ENCODE results near the gene PTPRG. TPM values are rescaled to one million over a fixed set of nuclear protein-coding genes. Genes with fewer than 3 reads are reported as not detected.

PTPRG gene
- total and polyA plus RNA-seq, 2 donors (not counting 3 experiments of a cell fraction or from before 2014, with no cell fraction given): 8.9 to 39.1 TPM

DNA sequence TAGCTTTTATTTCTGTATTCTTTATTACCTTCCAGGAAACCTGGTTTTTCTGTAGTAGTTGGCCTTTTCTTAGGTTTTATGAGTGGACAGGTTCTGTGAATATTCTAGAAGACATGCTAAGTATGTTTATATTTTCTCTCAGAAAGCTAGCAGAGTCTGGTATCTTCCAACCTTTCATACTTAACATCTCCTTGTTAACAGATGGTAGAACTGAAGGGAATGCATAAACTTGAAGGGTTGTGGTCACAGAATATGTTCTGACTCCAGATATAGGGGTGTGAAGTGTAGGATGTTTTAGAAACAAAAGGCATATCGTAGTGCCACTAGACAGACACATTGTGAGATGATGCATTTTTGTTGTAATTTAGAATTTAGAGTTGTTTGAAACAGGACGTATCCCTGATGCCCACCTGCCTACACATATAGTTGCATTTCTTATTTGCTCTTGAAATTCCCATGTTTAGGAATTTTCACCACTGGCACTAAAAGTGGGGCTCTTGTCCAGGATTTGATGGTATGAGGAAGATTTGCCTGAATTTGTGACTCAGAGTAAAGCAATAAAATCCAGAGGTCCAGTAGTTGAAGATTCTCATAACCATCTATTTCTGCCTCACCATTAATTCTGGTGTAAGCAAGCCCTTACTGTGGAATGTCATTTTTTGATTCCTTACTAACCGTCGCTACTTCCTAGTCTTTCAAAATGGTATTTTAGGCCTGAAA lies 537.4 kb downstream of the PTPRG start:
- DNase-seq (ENCODE audit: low read depth, low spot score) (no peak), FAIRE-seq (no peak)
- Histone ChIP-seq H3K27me3 (ENCODE audit: control insufficient read depth in 2 of 2, insufficient read depth in 2 of 2, low read length in 2 of 2) (no peaks in the 10 kb centered on the region), H4K20me1 (replicated peaks; ENCODE audit: control insufficient read depth, extremely low read depth, insufficient read depth, low read length) (no peaks in the 10 kb centered on the region), H3K4me2 (ENCODE audit: insufficient read depth, low read length) (no peak overlapping the region), H2AFZ (ENCODE audit: low read depth, low read length) (no peak overlapping the region), H3K4me1 (ENCODE audit: control insufficient read depth, extremely low read depth, insufficient read depth, low read length) (peaks cover 2% of the 10 kb centered on the region), H3K9me1 (replicated peaks; ENCODE audit: control insufficient read depth, extremely low read depth, insufficient read depth, low read length) (no peaks in the 10 kb centered on the region), H3K9me3 (replicated peaks; ENCODE audit: control insufficient read depth, insufficient read depth, low read length) (no peaks in the 10 kb centered on the region), H3K27ac (ENCODE audit: insufficient read depth, low read depth, low read length) (no peak overlapping the region), H3K79me2 (ENCODE audit: control insufficient read depth, insufficient read depth, low read length) (no peaks in the 10 kb centered on the region), H3K9ac (replicated peaks; ENCODE audit: extremely low read depth, insufficient read depth, low read length) (no peak overlapping the region), H3K4me3 (replicated peaks in 1 of 3; ENCODE audit: insufficient read depth in 1 of 3, low read depth in 1 of 3, low read length in 3 of 3) (no peak overlapping the region), H3K36me3 (ENCODE audit: control insufficient read depth in 2 of 2, extremely low read depth in 1 of 2, insufficient read depth in 2 of 2, low read length in 2 of 2) (no peaks in the 10 kb centered on the region)
- dilution Hi-C loops (cut with MboI; ENCODE audit: extremely low pct_ligation_motif_present, low sequenced_read_pairs): no loop called here
- intact Hi-C loops (cut with micrococcal nuclease): no loop called here
- ChIA-PET POLR2A (no interaction called here), CTCF (no interaction called here)
- BruUV-seq (replicated peaks): no TSS peak
- TF ChIP-seq POLR2AphosphoS5 (IDR thresholded peaks at IDR 0.05; ENCODE audit: insufficient read depth, low read depth, low read length) (no peak), MYC (IDR thresholded peaks at IDR 0.05; ENCODE audit: low read depth, low read length) (no peak), FOS (IDR thresholded peaks at IDR 0.05; ENCODE audit: borderline replicate concordance, insufficient read depth, low read length) (no peak), JUN (IDR thresholded peaks at IDR 0.05; ENCODE audit: borderline replicate concordance, insufficient read depth, insufficient read length, low read depth) (no peak), POLR2A (IDR thresholded peaks at IDR 0.05; ENCODE audit: low read depth, low read length) (no peak), GATA2 (IDR thresholded peaks at IDR 0.05; ENCODE audit: insufficient read depth, insufficient read length, low read depth, low read length) (no peak), EZH2 (IDR thresholded peaks at IDR 0.05; ENCODE audit: borderline replicate concordance, low read depth, low read length, severe bottlenecking) (no peak)
- TF ChIP-seq, protein P1, sequence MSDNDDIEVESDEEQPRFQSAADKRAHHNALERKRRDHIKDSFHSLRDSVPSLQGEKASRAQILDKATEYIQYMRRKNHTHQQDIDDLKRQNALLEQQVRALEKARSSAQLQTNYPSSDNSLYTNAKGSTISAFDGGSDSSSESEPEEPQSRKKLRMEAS (IDR thresholded peaks at IDR 0.05; ENCODE audit: insufficient read depth, insufficient read length): no peak
- TF ChIP-seq, protein P2, sequence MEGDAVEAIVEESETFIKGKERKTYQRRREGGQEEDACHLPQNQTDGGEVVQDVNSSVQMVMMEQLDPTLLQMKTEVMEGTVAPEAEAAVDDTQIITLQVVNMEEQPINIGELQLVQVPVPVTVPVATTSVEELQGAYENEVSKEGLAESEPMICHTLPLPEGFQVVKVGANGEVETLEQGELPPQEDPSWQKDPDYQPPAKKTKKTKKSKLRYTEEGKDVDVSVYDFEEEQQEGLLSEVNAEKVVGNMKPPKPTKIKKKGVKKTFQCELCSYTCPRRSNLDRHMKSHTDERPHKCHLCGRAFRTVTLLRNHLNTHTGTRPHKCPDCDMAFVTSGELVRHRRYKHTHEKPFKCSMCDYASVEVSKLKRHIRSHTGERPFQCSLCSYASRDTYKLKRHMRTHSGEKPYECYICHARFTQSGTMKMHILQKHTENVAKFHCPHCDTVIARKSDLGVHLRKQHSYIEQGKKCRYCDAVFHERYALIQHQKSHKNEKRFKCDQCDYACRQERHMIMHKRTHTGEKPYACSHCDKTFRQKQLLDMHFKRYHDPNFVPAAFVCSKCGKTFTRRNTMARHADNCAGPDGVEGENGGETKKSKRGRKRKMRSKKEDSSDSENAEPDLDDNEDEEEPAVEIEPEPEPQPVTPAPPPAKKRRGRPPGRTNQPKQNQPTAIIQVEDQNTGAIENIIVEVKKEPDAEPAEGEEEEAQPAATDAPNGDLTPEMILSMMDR (IDR thresholded peaks at IDR 0.05; ENCODE audit: extremely low read depth in 1 of 2, insufficient read depth in 1 of 2, low read depth in 1 of 2, low read length in 2 of 2): no peak
